HepG2 (cell line): Measurements from ENCODE around the gene MRM1. TPM values are rescaled to one million over a fixed set of nuclear protein-coding genes. Genes with fewer than 3 reads are reported as not detected.

ENCODE experiments used
- AKNA ChIP-seq: sonication (generic); formaldehyde crosslinking; IDR thresholded peaks from 2 replicates; pipeline ENCODE4 v1.4.0; 2020; ENCODE audit warnings: missing genetic modification reagents, borderline replicate concordance
- ATF1 ChIP-seq: IDR thresholded peaks from 2 replicates; pipeline ENCODE4 v1.6.1; 2016; ENCODE audit warnings: mild to moderate bottlenecking, control low read depth
- GATAD1 ChIP-seq: IDR thresholded peaks from 2 replicates; pipeline ENCODE4 v1.6.1; 2016; ENCODE audit warnings: missing genetic modification reagents, missing compliant biosample characterization
- HMGA1 ChIP-seq: sonication (generic); formaldehyde crosslinking; conservative IDR thresholded peaks from 2 replicates; pipeline ENCODE4 v1.4.0; 2020; ENCODE audit warnings: missing genetic modification reagents
- KLF9 ChIP-seq: IDR thresholded peaks from 2 replicates; pipeline ENCODE4 v1.6.1; 2016; ENCODE audit warnings: low read depth
- PATZ1 ChIP-seq: sonication (generic); formaldehyde crosslinking; IDR thresholded peaks from 2 replicates; pipeline ENCODE4 v1.4.0; 2020; ENCODE audit warnings: missing genetic modification reagents
- PBX2 ChIP-seq: IDR thresholded peaks from 2 replicates; pipeline ENCODE4 v1.6.1; 2016; ENCODE audit warnings: control low read depth
- PRPF4 ChIP-seq: fragments of 200-400 bp; formaldehyde crosslinking; IDR thresholded peaks from 2 replicates; pipeline ENCODE4 v1.6.1; 2016; ENCODE audit warnings: low read length, low read depth; ENCODE audit not compliant: poor library complexity, severe bottlenecking
- RAD21 ChIP-seq: fragments of 450-650 bp; formaldehyde crosslinking; IDR thresholded peaks from 2 replicates; pipeline ENCODE4 v1.5.0; 2020; ENCODE audit warnings: mild to moderate bottlenecking
- SIX4 ChIP-seq: sonication (generic); formaldehyde crosslinking; IDR thresholded peaks from 2 replicates; pipeline ENCODE4 v1.4.0; 2020; ENCODE audit warnings: missing genetic modification reagents
- SP4 ChIP-seq: sonication (generic); formaldehyde crosslinking; IDR thresholded peaks from 2 replicates; pipeline ENCODE4 v1.8.1; 2023; ENCODE audit warnings: mild to moderate bottlenecking, missing genetic modification reagents
- ZNF207 ChIP-seq: fragments of 450-650 bp; IDR thresholded peaks from 2 replicates; pipeline ENCODE4 v1.6.1; 2016; ENCODE audit warnings: antibody characterized with exemption, borderline replicate concordance
- ZNF275 ChIP-seq: sonication (generic); formaldehyde crosslinking; IDR thresholded peaks from 2 replicates; pipeline ENCODE4 v1.8.0; 2022; ENCODE audit warnings: missing genetic modification reagents, mild to moderate bottlenecking, inconsistent platforms, borderline replicate concordance
- ZNF333 ChIP-seq: sonication (generic); formaldehyde crosslinking; IDR thresholded peaks from 2 replicates; pipeline ENCODE4 v1.4.0; 2020; ENCODE audit warnings: mild to moderate bottlenecking, missing genetic modification reagents, borderline replicate concordance
- ZNF512B ChIP-seq: sonication (generic); formaldehyde crosslinking; IDR thresholded peaks from 2 replicates; pipeline ENCODE4 v1.5.1; 2020; ENCODE audit warnings: missing genetic modification reagents, mild to moderate bottlenecking, borderline replicate concordance
- ZNF546 ChIP-seq: sonication (generic); formaldehyde crosslinking; conservative IDR thresholded peaks from 2 replicates; pipeline ENCODE4 v1.8.1; 2023; ENCODE audit warnings: mild to moderate bottlenecking, missing genetic modification reagents
- ZNF660 ChIP-seq: sonication (generic); formaldehyde crosslinking; IDR thresholded peaks from 2 replicates; pipeline ENCODE4 v1.5.1; 2020; ENCODE audit warnings: mild to moderate bottlenecking, low read depth, missing genetic modification reagents, borderline replicate concordance
- polyA plus RNA-seq, 8 experiments: library from polyadenylated mRNA; depleted of rRNA in 3 of 8; stranded (reverse) in 7 of 8; unstranded in 1 of 8; fragments of >200 nt; fragmentation: Illumina TruSeq in 4 of 8; extraction: Trizol in 4 of 8; gene quantifications; 2 replicates each; pipeline versions ENCODE4 v1.2.1 to v1.2.3, GENCODE V29; 2011 to 2016; ENCODE audit warnings: low read depth in 4 of 8, missing spikeins in 1 of 8, mixed read lengths in 1 of 8; ENCODE audit not compliant: insufficient read depth in 1 of 8
- total RNA-seq, 5 experiments: library from RNA; depleted of rRNA; stranded (reverse); fragments of >200 nt; fragmentation: Illumina TruSeq; extraction: Trizol; gene quantifications; 2 replicates each; pipeline ENCODE4 v1.2.3, GENCODE V29; 2016; ENCODE audit warnings: low read depth in 1 of 5

The MRM1 gene
- total and polyA plus RNA-seq, 2 of the 13 experiments (the other 11 are each of a cell fraction or from before 2014, with no cell fraction given), result 4.1 to 11.3 TPM

- TF ChIP-seq AKNA (CRISPR knock-in tag), result no peak
- TF ChIP-seq SIX4, result no peak
- TF ChIP-seq ZNF333 (CRISPR knock-in tag), result no peak
- TF ChIP-seq PBX2 (CRISPR knock-in tag), result no peak
- TF ChIP-seq HMGA1 (CRISPR knock-in tag), result no peak
- TF ChIP-seq GATAD1 (CRISPR knock-in tag), result peak; percentile 79
- no peak for TF ChIP-seq ZNF546
- TF ChIP-seq ZNF207, result no peak
- no peak for TF ChIP-seq ZNF512B (CRISPR knock-in tag)
- no peak for TF ChIP-seq PRPF4
- TF ChIP-seq KLF9 (CRISPR knock-in tag), result no peak
- TF ChIP-seq SP4, result peak; percentile 64
- TF ChIP-seq ZNF275 (CRISPR knock-in tag), result no peak
- TF ChIP-seq ATF1 (CRISPR knock-in tag), result no peak
- peak; percentile 75 for TF ChIP-seq PATZ1 (CRISPR knock-in tag)
- no peak; the same call in 1 of the 2 replicates for TF ChIP-seq RAD21 (CRISPR knock-in tag)
- no peak for TF ChIP-seq ZNF660 (CRISPR knock-in tag)
Observed at GRCh38 chr17:36601303-36602029, at the start of gene MRM1 (continued).
